ENCODE measurements around the gene ZNF319.

- TF ChIP-seq EZH2phosphoT487 (IDR thresholded peaks at IDR 0.05; ENCODE audit: borderline replicate concordance, low read depth, low read length): no peak
- TF ChIP-seq, protein P1, sequence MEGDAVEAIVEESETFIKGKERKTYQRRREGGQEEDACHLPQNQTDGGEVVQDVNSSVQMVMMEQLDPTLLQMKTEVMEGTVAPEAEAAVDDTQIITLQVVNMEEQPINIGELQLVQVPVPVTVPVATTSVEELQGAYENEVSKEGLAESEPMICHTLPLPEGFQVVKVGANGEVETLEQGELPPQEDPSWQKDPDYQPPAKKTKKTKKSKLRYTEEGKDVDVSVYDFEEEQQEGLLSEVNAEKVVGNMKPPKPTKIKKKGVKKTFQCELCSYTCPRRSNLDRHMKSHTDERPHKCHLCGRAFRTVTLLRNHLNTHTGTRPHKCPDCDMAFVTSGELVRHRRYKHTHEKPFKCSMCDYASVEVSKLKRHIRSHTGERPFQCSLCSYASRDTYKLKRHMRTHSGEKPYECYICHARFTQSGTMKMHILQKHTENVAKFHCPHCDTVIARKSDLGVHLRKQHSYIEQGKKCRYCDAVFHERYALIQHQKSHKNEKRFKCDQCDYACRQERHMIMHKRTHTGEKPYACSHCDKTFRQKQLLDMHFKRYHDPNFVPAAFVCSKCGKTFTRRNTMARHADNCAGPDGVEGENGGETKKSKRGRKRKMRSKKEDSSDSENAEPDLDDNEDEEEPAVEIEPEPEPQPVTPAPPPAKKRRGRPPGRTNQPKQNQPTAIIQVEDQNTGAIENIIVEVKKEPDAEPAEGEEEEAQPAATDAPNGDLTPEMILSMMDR (conservative IDR thresholded peaks at IDR 0.05; ENCODE audit: low read length): no peak
Measured at GRCh38 chr16:57956924-57957672, 43.4 kb downstream of the ZNF319 start.

Data from OCI-LY7 (cell line).